ENCODE data around the gene C13orf42.

DNA sequence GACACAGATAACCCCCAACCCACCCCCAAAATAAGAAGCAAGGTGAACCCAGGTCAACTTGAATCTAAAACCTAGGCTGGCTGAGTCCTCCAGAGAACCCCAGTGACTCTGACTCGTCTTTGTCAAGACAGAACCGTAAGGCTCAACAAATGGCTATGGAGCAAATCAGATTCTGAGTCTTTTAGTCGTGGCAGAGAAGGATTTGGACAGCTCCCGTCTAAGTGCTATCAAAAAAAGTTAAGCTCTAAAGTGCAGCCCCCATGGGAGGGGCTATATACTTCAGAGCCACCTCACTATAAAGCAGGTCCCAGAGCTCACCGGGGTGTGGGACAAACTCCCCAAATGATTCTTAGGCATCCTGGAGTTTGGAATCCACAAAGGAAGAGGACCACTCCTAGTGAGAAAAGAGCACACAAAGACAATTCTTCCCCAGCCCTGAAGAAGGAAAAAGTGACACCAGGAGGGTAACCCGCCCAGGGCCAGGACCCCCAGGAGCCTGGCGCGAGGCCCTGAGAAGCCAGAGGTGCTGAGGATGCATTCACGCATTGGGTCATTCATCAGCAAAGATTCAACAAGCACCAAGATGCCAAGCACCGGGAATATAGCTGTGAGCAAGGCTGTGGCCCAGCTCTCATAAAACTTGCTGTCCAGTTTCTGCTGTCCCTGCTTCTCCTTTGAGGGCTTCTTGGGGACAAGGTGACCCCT, 25.4 kb upstream of the C13orf42 start:
- TF ChIP-seq POLR2A (IDR thresholded peaks at IDR 0.05) = no peak
- TF ChIP-seq, protein P1, sequence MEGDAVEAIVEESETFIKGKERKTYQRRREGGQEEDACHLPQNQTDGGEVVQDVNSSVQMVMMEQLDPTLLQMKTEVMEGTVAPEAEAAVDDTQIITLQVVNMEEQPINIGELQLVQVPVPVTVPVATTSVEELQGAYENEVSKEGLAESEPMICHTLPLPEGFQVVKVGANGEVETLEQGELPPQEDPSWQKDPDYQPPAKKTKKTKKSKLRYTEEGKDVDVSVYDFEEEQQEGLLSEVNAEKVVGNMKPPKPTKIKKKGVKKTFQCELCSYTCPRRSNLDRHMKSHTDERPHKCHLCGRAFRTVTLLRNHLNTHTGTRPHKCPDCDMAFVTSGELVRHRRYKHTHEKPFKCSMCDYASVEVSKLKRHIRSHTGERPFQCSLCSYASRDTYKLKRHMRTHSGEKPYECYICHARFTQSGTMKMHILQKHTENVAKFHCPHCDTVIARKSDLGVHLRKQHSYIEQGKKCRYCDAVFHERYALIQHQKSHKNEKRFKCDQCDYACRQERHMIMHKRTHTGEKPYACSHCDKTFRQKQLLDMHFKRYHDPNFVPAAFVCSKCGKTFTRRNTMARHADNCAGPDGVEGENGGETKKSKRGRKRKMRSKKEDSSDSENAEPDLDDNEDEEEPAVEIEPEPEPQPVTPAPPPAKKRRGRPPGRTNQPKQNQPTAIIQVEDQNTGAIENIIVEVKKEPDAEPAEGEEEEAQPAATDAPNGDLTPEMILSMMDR (IDR thresholded peaks at IDR 0.05) = no peak
